Stomach (tissue), 9 donors: ENCODE data around the gene CFAP53. TPM values are rescaled to one million over a fixed set of nuclear protein-coding genes. Genes with fewer than 3 reads are reported as not detected.

Experiments
- DNase-seq, 2 donors: peaks; one replicate each; pipeline versions ENCODE4 v3.0.0 to v3.0.0-alpha.2; 2013 to 2019
- H3K27ac ChIP-seq, 5 donors: fragments of 200-600 bp in 4 of 5; sonication (generic) in 4 of 5; one replicate each; pipeline ENCODE4 v1.5.1; 2013 to 2019; ENCODE audit warnings: mild to moderate bottlenecking in 1 of 5, moderate library complexity in 1 of 5
- H3K27me3 ChIP-seq, 3 donors: fragments of 200-600 bp; sonication (generic); one replicate each; pipeline ENCODE4 v1.5.1; 2017 to 2019; ENCODE audit warnings: mixed run types in 1 of 3
- H3K36me3 ChIP-seq, 4 donors: fragments of 200-600 bp; sonication (generic); 1 replicate in 3 of 4; 2 replicates in 1 of 4; pipeline ENCODE4 v1.5.1; 2016 to 2019
- H3K4me1 ChIP-seq, 4 donors: fragments of 200-600 bp; sonication (generic); one replicate each; pipeline ENCODE4 v1.5.1; 2016 to 2019
- H3K4me3 ChIP-seq, 4 donors: fragments of 200-600 bp; sonication (generic) in 3 of 4; one replicate each; pipeline ENCODE4 v1.5.1; 2016 to 2019; ENCODE audit warnings: mild to moderate bottlenecking in 1 of 4
- H3K9me3 ChIP-seq, 4 donors: fragments of 200-600 bp; sonication (generic); one replicate each; pipeline ENCODE4 v1.5.1; 2016 to 2019
- EP300 ChIP-seq: sonication (generic); formaldehyde crosslinking; IDR thresholded peaks from one replicate; pipeline ENCODE4 v1.6.1; 2017; ENCODE audit warnings: antibody characterized with exemption
- POLR2A ChIP-seq, 4 donors: fragments of 450-650 bp; IDR thresholded peaks; one replicate each; pipeline ENCODE4 v1.6.1; 2016; ENCODE audit warnings: antibody characterized with exemption in 4 of 4, control low read depth in 2 of 4, mild to moderate bottlenecking in 1 of 4, moderate library complexity in 1 of 4
- POLR2AphosphoS5 ChIP-seq, 3 donors: sonication (generic); formaldehyde crosslinking; IDR thresholded peaks; one replicate each; pipeline ENCODE4 v1.6.1; 2016; ENCODE audit warnings: antibody characterized with exemption in 3 of 3
- WGBS, 5 donors: extraction: QIAGEN DNeasy Blood & Tissue Kit in 3 of 5; methylation state at CpG; one replicate each; pipeline versions ENCODE4 v1.1.5 to v1.1.7; 2013 to 2018; 5-methylcytosine and 5-hydroxymethylcytosine counted together
- intact Hi-C: fragments of 100-400 bp; cut with DNase I; formaldehyde crosslinking; loops from one replicate; pipeline ENCODE4 v1.15.1; 2023; ENCODE audit warnings: low total_unique reads
- polyA plus RNA-seq, 3 donors: library from polyadenylated mRNA; stranded (reverse); fragments of 200-250 nt; gene quantifications; one replicate each; pipeline ENCODE4 v1.2.3, GENCODE V29; 2013
- total RNA-seq, 5 donors: library from RNA; depleted of rRNA; stranded (reverse); fragments of >200 nt; gene quantifications; one replicate each; pipeline versions ENCODE4 v1.1.0 to v1.2.3, GENCODE V29; 2014 to 2016
- TF ChIP-seq, protein P1 (sequence below), 7 experiments: fragments of 450-650 bp in 4 of 7; fragments of 200-600 bp in 3 of 7; sonication (generic) in 3 of 7; IDR thresholded peaks; one replicate each; pipeline ENCODE4 v1.5.1; 2016 to 2019; ENCODE audit warnings: antibody characterized with exemption in 7 of 7, control low read depth in 2 of 7, mild to moderate bottlenecking in 1 of 7
- donor health status: healthy with polysubstance abuse.
- donor health status: Bipolar disorder and iron deficiency.
- donor health status: healthy.

CFAP53 gene
- total and polyA plus RNA-seq, 8 donors = 0.25 to 4.1 (median 0.73) TPM; not detected in 4

DNA sequence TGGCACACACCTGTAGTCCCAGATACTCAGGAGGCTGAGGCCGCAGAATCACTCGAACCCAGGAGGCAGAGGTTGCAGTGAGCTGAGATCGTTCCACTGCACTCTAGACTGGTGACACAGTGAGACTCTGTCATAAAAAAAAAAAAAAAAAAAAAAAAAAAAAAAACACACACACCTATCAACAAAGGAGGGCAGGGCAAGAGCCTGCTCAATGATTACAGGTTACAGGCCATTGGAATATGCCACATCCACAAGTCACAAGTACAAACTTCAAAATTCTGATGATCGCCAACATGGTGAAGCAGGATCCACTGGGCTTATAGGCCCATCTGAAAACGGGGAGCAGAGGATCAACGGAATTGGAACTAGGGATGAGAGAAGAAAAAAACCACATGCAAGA is 77.6 kb downstream of the CFAP53 start:
- Histone ChIP-seq H3K27me3 (peaks cover 0 to 38% (median 8%) of the 10 kb centered on the region in 3 donors), H3K36me3 (no peaks in the 10 kb centered on the region), H3K4me1 (peaks cover 5 to 9% (median 7%) of the 10 kb centered on the region in 4 donors), H3K9me3 (no peaks in the 10 kb centered on the region), H3K4me3 (no peak overlapping the region), H3K27ac (no peak overlapping the region)
- TF ChIP-seq EP300 = no peak
- TF ChIP-seq POLR2A (IDR thresholded peaks at IDR 0.05) = no peak
- no peak for TF ChIP-seq POLR2AphosphoS5 (IDR thresholded peaks at IDR 0.05)
- TF ChIP-seq, protein P1, sequence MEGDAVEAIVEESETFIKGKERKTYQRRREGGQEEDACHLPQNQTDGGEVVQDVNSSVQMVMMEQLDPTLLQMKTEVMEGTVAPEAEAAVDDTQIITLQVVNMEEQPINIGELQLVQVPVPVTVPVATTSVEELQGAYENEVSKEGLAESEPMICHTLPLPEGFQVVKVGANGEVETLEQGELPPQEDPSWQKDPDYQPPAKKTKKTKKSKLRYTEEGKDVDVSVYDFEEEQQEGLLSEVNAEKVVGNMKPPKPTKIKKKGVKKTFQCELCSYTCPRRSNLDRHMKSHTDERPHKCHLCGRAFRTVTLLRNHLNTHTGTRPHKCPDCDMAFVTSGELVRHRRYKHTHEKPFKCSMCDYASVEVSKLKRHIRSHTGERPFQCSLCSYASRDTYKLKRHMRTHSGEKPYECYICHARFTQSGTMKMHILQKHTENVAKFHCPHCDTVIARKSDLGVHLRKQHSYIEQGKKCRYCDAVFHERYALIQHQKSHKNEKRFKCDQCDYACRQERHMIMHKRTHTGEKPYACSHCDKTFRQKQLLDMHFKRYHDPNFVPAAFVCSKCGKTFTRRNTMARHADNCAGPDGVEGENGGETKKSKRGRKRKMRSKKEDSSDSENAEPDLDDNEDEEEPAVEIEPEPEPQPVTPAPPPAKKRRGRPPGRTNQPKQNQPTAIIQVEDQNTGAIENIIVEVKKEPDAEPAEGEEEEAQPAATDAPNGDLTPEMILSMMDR (IDR thresholded peaks at IDR 0.05) = no peak
- no peak for DNase-seq
- intact Hi-C loops = no loop called here
- WGBS, 5 donors = 82 to 89% (median 86%) methylated on average over 6 of the region's 6 CpGs

DNA sequence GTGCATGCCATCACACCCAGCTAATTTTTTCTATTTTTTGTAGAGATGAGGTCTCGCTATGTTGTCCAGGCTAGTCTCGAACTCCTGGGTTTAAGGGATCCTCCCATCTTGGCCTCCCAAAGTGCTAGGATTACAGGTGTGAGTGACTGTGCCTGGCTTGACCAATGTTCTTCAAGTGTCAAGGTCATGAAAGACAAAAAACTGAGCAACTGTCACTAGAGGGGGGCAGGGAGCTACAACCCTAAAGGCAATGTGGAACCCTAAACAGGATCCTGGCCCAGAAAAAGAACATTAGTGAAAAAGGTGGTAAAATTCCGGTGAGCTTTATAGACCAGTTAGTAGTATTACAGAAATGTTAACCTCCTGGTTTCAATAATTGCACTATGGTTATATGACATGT is 78.6 kb downstream of the CFAP53 start:
- Histone ChIP-seq H3K27me3 (peaks cover 0 to 32% (median 0%) of the 10 kb centered on the region in 3 donors), H3K4me1 (no peaks in the 10 kb centered on the region), H3K4me3 (no peak overlapping the region), H3K36me3 (no peaks in the 10 kb centered on the region), H3K9me3 (no peaks in the 10 kb centered on the region), H3K27ac (no peak overlapping the region)
- 94 to 96% (median 94%) methylated on average over 3 of the region's 3 CpGs for WGBS, 5 donors
- intact Hi-C loops = no loop called here
- TF ChIP-seq POLR2AphosphoS5 (IDR thresholded peaks at IDR 0.05) (no peak), POLR2A (IDR thresholded peaks at IDR 0.05) (no peak), EP300 (no peak)
- TF ChIP-seq, protein P1 (IDR thresholded peaks at IDR 0.05) = no peak
- DNase-seq = no peak

DNA sequence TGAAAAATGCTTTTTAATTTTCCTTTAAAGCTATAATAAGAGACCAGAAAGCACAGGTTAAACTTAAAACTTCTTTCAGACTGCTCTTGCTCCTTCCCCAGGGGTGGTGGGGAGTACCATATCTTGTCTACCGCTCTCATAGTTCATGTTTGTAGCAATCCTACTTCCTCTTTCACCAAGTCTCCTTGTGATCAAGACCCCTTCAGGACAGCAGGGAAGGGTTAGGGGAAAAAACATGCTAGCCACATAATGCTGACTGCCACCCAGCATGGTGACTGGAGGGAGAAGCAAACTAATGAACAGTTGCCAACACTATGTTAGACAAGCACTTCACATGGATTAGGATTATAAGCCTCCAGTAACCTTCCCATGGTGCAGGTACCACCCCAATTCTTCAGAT is 79.9 kb downstream of the CFAP53 start:
- Histone ChIP-seq H3K27ac (no peak overlapping the region), H3K27me3 (peaks cover 0 to 23% (median 0%) of the 10 kb centered on the region in 3 donors), H3K4me1 (no peaks in the 10 kb centered on the region), H3K4me3 (no peak overlapping the region), H3K36me3 (no peaks in the 10 kb centered on the region), H3K9me3 (no peaks in the 10 kb centered on the region)
- intact Hi-C loops = no loop called here
- TF ChIP-seq POLR2AphosphoS5 (IDR thresholded peaks at IDR 0.05) (no peak), EP300 (no peak), POLR2A (IDR thresholded peaks at IDR 0.05) (no peak)
- TF ChIP-seq, protein P1 (IDR thresholded peaks at IDR 0.05) = no peak
- DNase-seq = no peak
- WGBS, 5 donors = 83 to 88% (median 87%) methylated on average over 1 of the region's 1 CpG

DNA sequence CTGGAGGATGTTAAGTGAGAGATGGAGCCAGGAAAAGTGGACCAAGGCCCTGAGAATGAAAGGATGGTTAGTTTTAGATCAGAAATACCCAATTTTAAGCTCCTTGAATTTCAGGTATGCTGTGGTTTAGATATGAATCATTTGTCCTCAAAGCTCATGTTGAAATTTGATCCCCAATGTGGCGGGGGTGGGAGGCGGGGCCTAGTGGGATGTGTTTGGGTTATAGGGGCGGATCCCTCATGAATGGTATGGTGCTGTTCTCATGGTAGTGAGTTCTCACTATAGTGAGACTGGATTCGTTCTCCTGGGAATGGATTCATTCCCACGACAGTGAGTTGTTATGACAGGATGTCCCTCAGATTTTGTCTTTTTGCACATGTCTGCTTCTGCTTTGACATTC is 82.7 kb downstream of the CFAP53 start:
- TF ChIP-seq EP300 (no peak), POLR2A (IDR thresholded peaks at IDR 0.05) (no peak), POLR2AphosphoS5 (IDR thresholded peaks at IDR 0.05) (no peak)
- TF ChIP-seq, protein P1 (IDR thresholded peaks at IDR 0.05) = no peak

More for the DNA sequence above, 82.7 kb downstream of the CFAP53 start:
- Histone ChIP-seq H3K4me3 (no peak overlapping the region), H3K27ac (no peak overlapping the region), H3K4me1 (no peaks in the 10 kb centered on the region), H3K36me3 (no peaks in the 10 kb centered on the region), H3K9me3 (no peaks in the 10 kb centered on the region), H3K27me3 (peaks cover 0 to 14% (median 0%) of the 10 kb centered on the region in 3 donors)
- no peak for DNase-seq
- 78 to 96% (median 80%) methylated on average over 5 of the region's 5 CpGs for WGBS, 5 donors
- intact Hi-C loops = no loop called here
